Hematopoietic multipotent progenitor cell treated with erythropoietin and hydrocortisone succinate and interleukin-3 and kit ligand, for 8 days (in vitro differentiated cells): ENCODE data around the gene PAMR1.
"Not testable (repeated sequence)": the region's sequence is repeated elsewhere in the genome, so short reads cannot be mapped to it uniquely, and the experiment has no call there.

ENCODE experiments used
- DNase-seq: peaks from one replicate; pipeline ENCODE4 v3.0.0-alpha.2; 2015

The PAMR1 gene

DNA sequence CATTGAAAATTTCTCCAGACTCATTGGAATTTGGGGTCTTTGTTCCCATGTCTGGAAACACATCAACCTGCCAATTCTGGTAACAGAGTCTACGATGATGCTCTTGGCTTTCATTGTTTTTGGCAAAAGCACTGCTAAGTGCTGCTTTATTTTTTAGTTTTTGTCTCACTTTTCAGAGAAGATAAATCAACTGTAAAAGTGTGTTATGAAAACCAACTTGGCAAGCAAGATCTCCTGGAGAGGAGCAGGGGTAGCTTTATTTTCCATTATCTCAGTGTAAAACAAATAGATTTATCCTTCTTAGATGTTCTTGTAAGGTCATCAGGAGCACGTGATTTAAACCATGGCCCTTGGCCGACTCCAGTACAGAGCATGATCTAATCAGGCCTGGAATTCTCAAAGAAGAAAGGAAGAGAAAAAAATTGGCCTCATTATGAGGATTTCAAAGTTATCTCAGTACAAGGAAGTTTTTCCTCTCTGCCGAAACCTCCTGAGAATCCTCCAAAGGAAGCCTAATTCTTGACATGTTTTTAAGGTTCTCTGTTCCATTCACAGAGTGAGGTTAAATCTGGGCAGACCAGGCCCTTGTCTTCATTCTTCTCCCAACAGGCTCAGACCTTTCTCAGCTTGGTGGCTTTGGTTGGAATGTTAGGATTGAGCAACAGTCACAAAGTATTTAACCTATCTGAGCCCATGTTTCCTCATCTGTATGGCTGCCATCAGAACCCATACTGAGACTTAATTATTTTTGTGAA lies 16.4 kb upstream of the PAMR1 start:
- no peak for DNase-seq

DNA sequence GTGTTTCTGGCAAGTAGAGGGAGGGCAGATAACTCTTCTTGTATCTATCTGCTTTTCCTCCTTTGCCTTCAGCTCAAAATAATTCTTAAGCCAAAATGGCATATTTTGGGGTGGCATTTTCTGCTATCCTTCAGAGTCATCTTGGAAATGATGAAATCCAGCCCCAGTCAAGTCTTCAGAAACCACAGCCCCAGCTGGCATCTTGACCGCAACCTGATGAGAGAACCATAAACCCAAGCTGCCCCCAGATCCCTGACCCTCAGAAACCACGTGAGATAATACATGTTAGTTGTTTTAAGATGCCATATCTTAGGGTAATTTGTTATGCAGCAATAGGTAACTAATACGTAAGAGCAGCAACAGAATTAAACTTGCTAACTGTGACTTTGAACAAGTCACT lies 15.1 kb upstream of the PAMR1 start:
- no peak for DNase-seq

GRCh38 chr11:35539781-35540281 lies 14.4 kb upstream of the PAMR1 start:
- no peak for DNase-seq

DNA sequence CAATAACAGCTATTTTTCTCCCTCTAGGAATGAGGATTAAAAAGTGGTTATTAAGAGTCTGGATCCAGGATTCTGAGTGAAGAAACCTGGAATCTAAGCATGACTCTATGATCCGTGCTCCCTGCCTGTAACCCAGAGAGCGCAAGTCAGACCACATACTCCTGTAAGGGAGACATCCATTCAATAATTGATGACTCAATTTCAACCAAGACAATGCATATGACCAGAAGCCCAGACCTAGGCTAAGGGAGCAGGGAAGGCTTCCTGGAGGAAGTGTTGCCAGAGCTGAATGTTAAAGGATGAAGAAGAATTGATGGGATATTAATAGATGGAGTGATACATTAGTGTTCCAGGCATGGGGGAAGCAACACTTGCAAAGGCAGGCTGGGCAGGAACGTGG lies 13.8 kb upstream of the PAMR1 start:
- no peak for DNase-seq

- DNase-seq: no peak
These were observed 11.1 kb upstream of the PAMR1 start for GRCh38 chr11:35536470-35536869.

GRCh38 chr11:35531246-35531645 lies 5.8 kb upstream of the PAMR1 start:
- no peak for DNase-seq

DNA sequence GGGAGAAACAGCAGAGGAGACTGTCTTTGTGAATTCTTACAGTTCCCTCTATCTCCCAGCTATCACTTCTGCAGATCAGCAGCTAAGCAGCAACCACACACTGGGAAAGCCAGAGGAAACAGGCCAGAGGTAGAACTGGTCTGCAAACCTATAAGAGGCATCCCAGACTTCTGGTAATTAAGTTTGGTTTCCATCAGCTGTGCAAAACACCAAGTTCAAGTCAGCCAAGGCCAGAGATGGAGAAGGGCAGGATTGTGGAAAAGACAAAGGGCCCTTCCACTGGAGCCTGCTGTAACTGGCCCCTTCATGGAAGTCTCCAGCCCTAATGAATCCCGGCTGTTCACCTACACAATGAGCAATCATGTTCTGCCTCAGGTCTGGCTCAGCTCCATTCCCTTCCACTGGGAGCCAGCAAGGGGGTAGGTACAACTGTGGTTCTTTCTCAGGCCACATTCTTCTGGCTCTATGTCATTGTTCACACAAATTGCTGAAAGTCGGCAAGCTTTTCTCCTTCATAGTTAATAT lies 4.6 kb upstream of the PAMR1 start:
- no peak for DNase-seq

DNA sequence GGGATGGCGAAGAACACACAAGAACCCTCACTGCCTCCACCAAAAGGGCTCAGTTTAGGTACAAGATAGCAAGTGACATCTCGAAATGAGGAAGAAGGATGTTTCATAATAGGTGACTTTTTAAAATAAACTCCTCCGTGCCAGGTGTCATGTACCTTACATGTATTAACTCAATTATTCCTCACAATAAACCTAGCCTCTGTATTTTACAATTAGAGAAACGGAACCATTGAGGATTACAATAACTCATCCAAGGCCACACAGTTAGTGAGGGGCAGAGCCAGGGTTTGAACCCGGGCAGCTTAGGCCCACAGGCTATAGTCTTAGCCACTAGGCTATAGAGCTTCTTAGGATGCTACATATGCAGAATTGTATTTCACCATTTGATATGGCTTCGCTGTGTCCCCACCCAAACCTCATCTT lies 965 bp upstream of the PAMR1 start:
- peak; percentile 11 for DNase-seq

DNA sequence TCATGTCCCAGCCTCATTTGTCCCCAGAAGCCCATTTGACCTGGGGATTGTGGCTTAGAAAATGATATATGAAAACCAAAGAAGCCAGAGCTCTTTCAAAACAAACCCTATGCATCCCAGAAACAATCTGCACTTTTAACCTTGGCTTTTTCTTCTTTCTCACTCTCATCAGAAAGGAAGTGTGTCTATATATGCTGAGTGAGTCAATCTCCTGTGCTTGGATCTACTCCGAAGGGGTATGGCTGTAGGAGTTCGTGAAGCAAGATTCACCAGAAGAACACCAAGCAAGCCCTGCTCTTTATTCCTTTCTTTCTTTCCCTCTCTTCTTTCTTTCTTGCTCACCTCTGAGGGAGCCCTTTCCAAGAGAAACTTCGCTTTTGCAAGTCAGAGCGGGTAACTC lies 636 bp downstream of the PAMR1 start:
- no peak for DNase-seq

DNA sequence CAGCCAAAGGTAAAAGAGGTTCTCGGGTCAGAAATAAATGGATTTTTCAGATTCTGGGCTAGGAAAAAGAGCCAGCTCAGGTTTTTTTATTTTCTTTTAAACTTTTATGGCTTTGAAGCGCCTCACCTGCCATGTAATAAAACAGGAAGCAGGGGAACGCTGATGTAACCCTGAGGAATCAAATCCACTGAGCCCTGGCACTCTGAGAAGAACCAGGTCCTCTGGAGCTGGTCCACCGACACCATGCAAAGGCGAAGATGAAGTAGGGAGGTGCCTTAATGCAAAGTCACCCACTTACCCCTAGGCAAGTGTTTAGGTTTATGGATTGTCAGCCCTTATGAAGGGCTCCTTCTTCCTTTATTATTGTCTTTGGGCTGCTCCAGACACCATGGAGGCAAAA lies 1.6 kb downstream of the PAMR1 start:
- no peak for DNase-seq

DNA sequence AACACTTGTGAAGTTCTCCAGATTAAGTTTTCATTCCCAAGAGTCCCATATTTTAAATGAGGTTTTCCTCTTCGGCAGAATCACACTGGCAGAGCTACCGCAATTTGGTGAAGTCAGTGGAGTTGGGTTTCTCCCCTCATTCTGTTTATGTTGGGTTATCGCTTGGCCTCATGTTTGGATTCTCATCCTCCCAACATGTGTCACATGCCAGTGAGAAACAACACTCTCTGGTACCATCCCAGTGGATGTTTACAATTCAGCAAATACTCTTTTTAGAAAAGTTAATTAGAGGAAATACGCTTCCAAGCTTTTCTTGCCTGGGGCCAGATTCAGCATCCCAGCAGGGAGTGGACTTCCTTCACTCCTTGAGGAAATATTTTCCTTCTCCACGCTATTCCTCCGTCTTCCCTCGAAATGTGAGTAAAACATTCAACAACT lies 2.1 kb downstream of the PAMR1 start:
- DNase-seq: no peak

DNA sequence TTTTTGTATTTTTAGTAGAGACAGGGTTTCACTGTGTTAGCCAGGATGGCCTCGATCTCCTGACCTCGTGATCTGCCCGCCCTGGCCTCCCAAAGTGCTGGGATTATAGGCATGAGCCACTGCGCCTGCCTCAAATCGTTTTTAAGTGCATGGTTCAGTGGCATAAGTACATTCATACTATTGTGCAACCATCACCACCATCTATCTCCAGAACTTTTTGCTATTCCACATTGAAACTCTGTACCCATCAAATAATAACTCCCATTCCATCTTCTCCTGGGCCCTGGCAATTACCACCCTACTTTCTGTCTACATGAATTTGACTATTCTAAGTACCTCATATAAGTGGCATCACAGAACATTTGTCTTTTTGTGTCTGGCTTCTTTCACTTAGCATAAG lies 3.3 kb downstream of the PAMR1 start:
- not testable (repeated sequence) for DNase-seq

DNA sequence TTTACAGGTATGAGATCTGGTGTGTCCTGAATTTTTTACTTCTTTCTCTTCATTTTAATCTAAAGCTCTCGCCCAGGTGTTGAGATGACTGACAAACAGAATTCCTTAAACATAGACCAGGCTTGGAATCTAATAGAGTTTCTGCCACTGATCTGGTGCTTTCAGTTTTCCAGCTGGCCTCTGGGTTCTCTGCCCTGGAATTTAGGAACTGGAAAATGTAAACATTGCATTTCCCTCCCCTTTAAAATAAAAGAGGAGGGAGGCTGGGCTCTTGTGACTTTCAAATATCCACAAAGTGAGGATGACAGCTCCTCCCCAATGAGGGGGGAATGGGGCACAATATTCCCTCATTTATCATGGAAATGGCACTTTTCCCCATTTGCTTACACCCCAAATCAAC lies 5.0 kb downstream of the PAMR1 start:
- no peak for DNase-seq

- DNase-seq: no peak
These were observed 6.7 kb downstream of the PAMR1 start for GRCh38 chr11:35518766-35519165.

DNA sequence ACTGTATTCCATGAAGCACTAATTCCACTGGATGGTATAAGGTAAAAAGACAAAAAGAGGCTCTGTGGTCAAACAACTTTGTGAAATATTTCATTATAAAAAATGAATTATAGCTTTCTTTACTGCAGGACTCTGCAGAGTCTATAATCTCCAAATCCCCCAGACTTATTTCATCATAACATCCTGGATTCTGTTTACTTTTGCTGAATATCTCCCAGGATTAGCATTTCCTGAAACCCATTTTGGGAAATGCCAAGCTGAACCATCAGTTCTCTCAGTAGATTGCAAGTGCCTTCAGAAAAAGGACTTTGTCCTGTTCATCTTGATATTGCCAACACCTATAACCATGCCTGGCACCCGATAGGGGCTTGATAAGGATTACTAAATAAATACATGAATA lies 7.9 kb downstream of the PAMR1 start:
- no peak for DNase-seq

DNA sequence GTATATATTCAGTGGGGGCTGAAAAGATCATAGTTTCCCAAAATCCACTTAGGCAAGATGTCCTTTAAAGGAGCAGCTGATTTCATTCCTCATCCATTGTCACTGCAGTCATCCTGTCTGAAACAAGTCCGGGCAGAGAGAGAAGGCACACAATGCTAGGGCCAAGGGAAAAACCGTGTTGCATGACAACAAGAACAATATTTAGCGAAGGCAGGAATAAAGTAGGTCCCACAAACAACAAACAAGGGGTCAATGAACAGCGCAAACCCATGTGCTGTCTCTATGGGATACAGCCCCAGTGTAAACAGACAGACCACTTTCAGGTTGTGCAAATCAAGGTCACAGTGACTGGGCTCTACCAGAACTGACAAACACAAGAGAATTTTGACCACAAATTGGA lies 9.0 kb downstream of the PAMR1 start:
- no peak for DNase-seq

- no peak for DNase-seq
These were observed 10.2 kb downstream of the PAMR1 start for GRCh38 chr11:35515224-35515623.

DNA sequence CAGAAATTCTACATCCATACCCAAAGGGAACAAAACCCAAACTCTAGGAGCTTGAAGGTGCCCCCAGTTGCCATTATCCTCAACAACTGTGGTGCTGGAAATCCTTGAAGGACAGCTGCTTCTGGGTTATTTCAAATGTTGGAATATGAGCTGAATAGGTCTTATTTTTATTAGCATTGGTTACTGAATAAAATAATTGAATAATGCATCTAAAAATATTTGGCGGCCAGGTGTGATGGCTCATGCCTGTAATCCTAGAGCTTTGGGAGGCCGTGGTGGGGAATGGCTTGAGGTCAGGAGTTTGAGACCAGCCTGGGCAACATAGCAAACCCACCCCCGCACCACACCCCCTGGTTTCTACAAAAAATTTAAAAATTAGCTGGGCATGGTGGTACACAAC lies 10.9 kb downstream of the PAMR1 start:
- DNase-seq: no peak

- DNase-seq: no peak
These were observed 13.8 kb downstream of the PAMR1 start for GRCh38 chr11:35511666-35512065.

DNA sequence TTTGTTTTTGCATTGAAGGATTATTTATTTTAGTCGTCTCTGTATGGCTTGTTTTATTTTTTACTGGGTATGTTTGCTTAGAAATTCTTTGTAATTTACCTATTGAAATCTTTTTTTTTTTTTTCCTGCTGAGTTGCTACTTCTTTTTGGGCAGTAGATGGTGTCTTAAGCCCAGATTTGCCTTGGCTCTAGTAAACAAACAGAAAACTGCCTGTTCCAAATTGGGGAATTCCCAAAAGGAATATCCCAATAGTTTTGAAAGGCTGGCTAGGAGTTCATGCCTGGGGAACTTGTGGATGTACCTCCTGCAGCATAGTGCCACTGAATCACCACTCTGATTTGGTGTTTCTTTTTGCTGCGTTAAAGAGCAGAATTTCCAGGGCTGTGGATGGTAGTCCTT lies 17.7 kb downstream of the PAMR1 start:
- DNase-seq: no peak

GRCh38 chr11:35501776-35502175 lies 23.6 kb downstream of the PAMR1 start:
- no peak for DNase-seq

- DNase-seq: no peak
These were observed 24.7 kb downstream of the PAMR1 start for GRCh38 chr11:35500744-35501143.

GRCh38 chr11:35496416-35496815 lies 29.0 kb downstream of the PAMR1 start:
- DNase-seq: no peak

DNA sequence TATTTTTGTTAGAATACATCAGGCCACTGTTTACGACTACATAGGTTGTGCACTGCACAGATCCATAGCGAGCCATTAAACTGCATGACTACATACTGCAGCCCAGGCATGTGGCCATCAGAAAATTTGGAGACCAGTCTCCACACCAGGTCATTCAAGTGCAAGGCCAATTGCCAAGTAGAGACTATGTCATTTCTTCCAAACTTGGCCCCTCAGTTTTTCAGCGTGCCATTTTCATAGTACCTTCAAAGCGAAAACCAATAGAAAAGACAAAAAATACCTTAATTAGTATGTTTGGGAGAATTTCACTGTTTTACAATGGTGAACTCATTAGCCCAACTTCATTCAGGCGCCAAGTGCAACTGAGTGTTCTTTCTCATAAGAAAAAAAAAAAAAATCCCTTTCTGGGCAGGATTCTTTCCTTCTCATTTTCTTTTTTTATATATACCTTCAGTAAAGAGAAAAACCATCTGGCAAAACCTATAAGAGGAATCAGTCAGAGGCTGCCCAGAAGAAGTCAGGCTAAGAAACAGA lies 30.4 kb downstream of the PAMR1 start:
- DNase-seq: no peak
